IMR-90 (cell line): ENCODE results near the gene ARHGAP15. TPM values are rescaled to one million over a fixed set of nuclear protein-coding genes. Genes with fewer than 3 reads are reported as not detected.

ENCODE experiments used
- ATAC-seq: fragments of 200-7000 bp; cut with Tn5 transposase; 2 replicates; pipeline ENCODE4 v1.9.1; 2020; ENCODE audit warnings: low read depth, mild to moderate bottlenecking, moderate library complexity
- BruUV-seq: library from RNA; stranded (reverse); fragments of 400-500 nt; replicated peaks from 2 replicates; lab custom pipeline; 2021; lab: Mats Ljungman, UMichigan
- CTCF ChIA-PET: fragments of 300-600 bp; formaldehyde crosslinking; extraction: SDS; loops from one replicate; lab custom pipeline; 2021; ENCODE audit warnings: antibody characterized with exemption; lab: Yijun Ruan, JAX
- POLR2A ChIA-PET: fragments of 300-600 bp; sonication (Branson Sonifier 250); formaldehyde crosslinking; loops from one replicate; lab custom pipeline; 2022; ENCODE audit warnings: antibody characterized with exemption; ENCODE audit not compliant: unreplicated experiment; lab: Charles Lee
- DNase-seq: peaks from one replicate; pipeline ENCODE4 v3.0.0; 2013
- H2AFZ ChIP-seq: replicated peaks from 2 replicates; pipeline ENCODE3; 2013; ENCODE audit warnings: low read length, mild to moderate bottlenecking; ENCODE audit not compliant: poor library complexity
- H2AK5ac ChIP-seq: 2 replicates; pipeline ENCODE4 v1.6.1; 2013; ENCODE audit warnings: low read depth, low read length, inconsistent platforms
- H2AK9ac ChIP-seq: replicated peaks from 2 replicates; pipeline ENCODE3; 2013; ENCODE audit warnings: mild to moderate bottlenecking, low read depth, low read length, moderate library complexity; ENCODE audit not compliant: poor library complexity
- H2BK120ac ChIP-seq: 2 replicates; pipeline ENCODE4 v1.6.1; 2013; ENCODE audit warnings: low read depth, low read length, inconsistent platforms
- H2BK15ac ChIP-seq: 3 replicates; pipeline ENCODE4 v1.6.1; 2013; ENCODE audit warnings: low read depth, low read length, inconsistent platforms
- H2BK20ac ChIP-seq: 2 replicates; pipeline ENCODE4 v1.6.1; 2013; ENCODE audit warnings: low read depth, mild to moderate bottlenecking, inconsistent platforms, low read length, moderate library complexity
- H2BK5ac ChIP-seq: 2 replicates; pipeline ENCODE4 v1.6.1; 2013; ENCODE audit warnings: mild to moderate bottlenecking, low read depth, low read length, inconsistent platforms; ENCODE audit not compliant: poor library complexity, severe bottlenecking
- H3K14ac ChIP-seq: replicated peaks from 2 replicates; pipeline ENCODE4 v1.6.1; 2013; ENCODE audit warnings: low read depth, low read length, inconsistent platforms
- H3K18ac ChIP-seq: 2 replicates; pipeline ENCODE4 v1.6.1; 2013; ENCODE audit warnings: low read depth, low read length, control low read depth
- H3K23ac ChIP-seq: 2 replicates; pipeline ENCODE4 v1.6.1; 2013; ENCODE audit warnings: low read depth, low read length, inconsistent platforms
- H3K27ac ChIP-seq: 2 replicates; pipeline ENCODE4 v1.5.1; 2013; ENCODE audit warnings: mild to moderate bottlenecking, control low read depth, low read length; ENCODE audit not compliant: insufficient read depth
- H3K27me3 ChIP-seq: 2 replicates; pipeline ENCODE4 v1.6.1; 2013; ENCODE audit warnings: low read length; ENCODE audit not compliant: control insufficient read depth, insufficient read depth
- H3K36me3 ChIP-seq: 2 replicates; pipeline ENCODE4 v1.6.1; 2013; ENCODE audit warnings: low read length, mixed read lengths; ENCODE audit not compliant: control insufficient read depth, insufficient read depth
- H3K4ac ChIP-seq: 2 replicates; pipeline ENCODE4 v1.6.1; 2013; ENCODE audit warnings: low read depth, low read length, inconsistent platforms
- H3K4me1 ChIP-seq: 2 replicates; pipeline ENCODE4 v1.6.1; 2013; ENCODE audit warnings: low read length, mixed read lengths; ENCODE audit not compliant: control insufficient read depth, insufficient read depth
- H3K4me2 ChIP-seq: 2 replicates; pipeline ENCODE4 v1.6.1; 2013; ENCODE audit warnings: low read depth, mild to moderate bottlenecking, control low read depth, low read length, moderate library complexity
- H3K4me3 ChIP-seq: 2 replicates; pipeline ENCODE4 v1.5.1; 2013; ENCODE audit warnings: low read depth, mild to moderate bottlenecking, control low read depth, low read length, moderate library complexity; ENCODE audit not compliant: insufficient read depth
- H3K56ac ChIP-seq: 2 replicates; pipeline ENCODE4 v1.6.1; 2013; ENCODE audit warnings: low read length, inconsistent platforms; ENCODE audit not compliant: insufficient read depth; ENCODE audit errors: extremely low read depth
- H3K79me1 ChIP-seq, 2 experiments: 2 replicates each; pipeline ENCODE4 v1.6.1; 2013; ENCODE audit warnings: low read length in 2 of 2, inconsistent platforms in 1 of 2, low read depth in 1 of 2
- H3K9ac ChIP-seq: 2 replicates; pipeline ENCODE4 v1.6.1; 2013; ENCODE audit warnings: low read depth, low read length, control low read depth
- H3K9me1 ChIP-seq: 2 replicates; pipeline ENCODE4 v1.6.1; 2013; ENCODE audit warnings: low read length, inconsistent platforms; ENCODE audit not compliant: insufficient read depth
- H3K9me3 ChIP-seq: 2 replicates; pipeline ENCODE4 v1.6.1; 2013; ENCODE audit warnings: low read length; ENCODE audit not compliant: control insufficient read depth, insufficient read depth
- H4K20me1 ChIP-seq: 2 replicates; pipeline ENCODE4 v1.6.1; 2013; ENCODE audit warnings: low read length, inconsistent platforms; ENCODE audit not compliant: insufficient read depth
- H4K5ac ChIP-seq: 2 replicates; pipeline ENCODE4 v1.6.1; 2013; ENCODE audit warnings: mild to moderate bottlenecking, low read depth, low read length, control low read depth
- H4K8ac ChIP-seq, 2 experiments: 2 replicates each; pipeline ENCODE4 v1.6.1; 2013; ENCODE audit warnings: low read depth in 2 of 2, low read length in 2 of 2, control low read depth in 1 of 2, inconsistent platforms in 1 of 2
- H4K91ac ChIP-seq: 2 replicates; pipeline ENCODE4 v1.6.1; 2013; ENCODE audit warnings: low read depth, low read length, inconsistent platforms; ENCODE audit not compliant: insufficient read depth
- USF2 ChIP-seq: fragments of 150-350 bp; IDR thresholded peaks from 2 replicates; pipeline ENCODE4 v1.6.1; 2017; ENCODE audit warnings: mild to moderate bottlenecking, antibody characterized with exemption, low read length, low read depth
- WGBS, 2 experiments: methylation state at CpG; one replicate each; pipeline versions ENCODE4 v1.1.5 to v1.1.7; 2013; ENCODE audit warnings: missing lambda C conversion rate in 2 of 2; ENCODE audit not compliant: insufficient read length in 1 of 2; ENCODE audit errors: extremely low coverage in 2 of 2; 5-methylcytosine and 5-hydroxymethylcytosine counted together
- dilution Hi-C: fragments of 300-500 bp; cut with HindIII; formaldehyde crosslinking; loops from one replicate; pipeline ENCODE4 v1.14.3; 2018; ENCODE audit warnings: low sequenced_read_pairs; ENCODE audit not compliant: unreplicated experiment
- in situ Hi-C: fragments of 300-500 bp; cut with MboI; formaldehyde crosslinking; loops from 3 replicates; pipeline ENCODE4 v1.14.3; 2019; ENCODE audit warnings: low sequenced_read_pairs, inconsistent platforms, mixed read lengths
- intact Hi-C: fragments of 100-400 bp; cut with micrococcal nuclease; formaldehyde crosslinking; loops from 2 replicates; pipeline ENCODE4 v1.10.0; 2022
- polyA plus RNA-seq, 3 experiments: library from polyadenylated mRNA; depleted of rRNA; stranded (reverse); fragments of >200 nt; gene quantifications; 2 replicates each; pipeline ENCODE4 v1.2.3, GENCODE V29; 2012; ENCODE audit warnings: low replicate concordance in 1 of 3
- total RNA-seq: library from RNA; depleted of rRNA; stranded (reverse); fragments of >200 nt; gene quantifications from 2 replicates; pipeline ENCODE4 v1.2.3, GENCODE V29; 2012

The ARHGAP15 gene
- total and polyA plus RNA-seq, 2 of the 4 experiments (the other 2 are of a cell fraction): not detected

- Histone ChIP-seq H3K4me1 (no peaks in the 10 kb centered on the region), H2BK20ac (no peak overlapping the region), H3K27me3 (no peaks in the 10 kb centered on the region), H3K9me3 (no peaks in the 10 kb centered on the region), H3K4me2 (no peak overlapping the region), H3K79me1 (no peaks in the 10 kb centered on the region), H3K18ac (no peak overlapping the region), H4K20me1 (no peaks in the 10 kb centered on the region), H2AFZ (no peak overlapping the region), H3K27ac (no peak overlapping the region), H4K91ac (no peak overlapping the region), H3K56ac (no peak overlapping the region), H4K5ac (no peak overlapping the region), H3K4ac (no peak overlapping the region), H2BK5ac (no peak overlapping the region), H2BK15ac (no peak overlapping the region), H2BK120ac (no peak overlapping the region), H2AK5ac (no peak overlapping the region), H2AK9ac (no peak overlapping the region), H3K23ac (no peak overlapping the region), H3K14ac (no peak overlapping the region), H3K9ac (no peak overlapping the region), H4K8ac (no peak overlapping the region), H3K36me3 (no peaks in the 10 kb centered on the region), H3K4me3 (no peak overlapping the region), H3K9me1 (no peaks in the 10 kb centered on the region)
- DNase-seq: no peak
- CTCF ChIA-PET: no interaction called here
- dilution Hi-C loops: no loop called here
- intact Hi-C loops: no loop called here
- ATAC-seq: no peak
- POLR2A ChIA-PET: no interaction called here
- TF ChIP-seq USF2: no peak
- no CpG with 5 or more reads among the region's 2 CpGs for WGBS, 2 experiments
- no TSS peak for BruUV-seq
- in situ Hi-C loops: no loop called here
Measured at GRCh38 chr2:143594745-143595144, 465.5 kb downstream of the ARHGAP15 start.
